H9 (cell line): Measurements from ENCODE around the gene GNGT2. TPM values are rescaled to one million over a fixed set of nuclear protein-coding genes. Genes with fewer than 3 reads are reported as not detected.

ENCODE experiments used
- DNase-seq: peaks from one replicate; pipeline ENCODE4 v3.0.0-alpha.2; 2017
- H2AFZ ChIP-seq: one replicate; pipeline ENCODE4 v1.6.1; 2013; ENCODE audit warnings: mild to moderate bottlenecking, low read length, control low read depth, moderate library complexity
- H2AK5ac ChIP-seq: 2 replicates; pipeline ENCODE4 v1.6.1; 2013; ENCODE audit warnings: low read length, control low read depth, mixed read lengths; ENCODE audit not compliant: insufficient read length
- H2BK120ac ChIP-seq: one replicate; pipeline ENCODE4 v1.6.1; 2013; ENCODE audit warnings: low read depth, mild to moderate bottlenecking, low read length, control low read depth, inconsistent platforms; ENCODE audit not compliant: poor library complexity, severe bottlenecking
- H2BK12ac ChIP-seq: 2 replicates; pipeline ENCODE4 v1.6.1; 2013; ENCODE audit warnings: low read length, control low read depth, mixed read lengths, low read depth; ENCODE audit not compliant: insufficient read length
- H2BK15ac ChIP-seq: 2 replicates; pipeline ENCODE4 v1.6.1; 2013; ENCODE audit warnings: low read depth, low read length, control low read depth
- H2BK20ac ChIP-seq: one replicate; pipeline ENCODE4 v1.6.1; 2013; ENCODE audit warnings: low read depth, mild to moderate bottlenecking, low read length, control low read depth, inconsistent platforms; ENCODE audit not compliant: poor library complexity, severe bottlenecking
- H2BK5ac ChIP-seq: 2 replicates; pipeline ENCODE4 v1.6.1; 2013; ENCODE audit warnings: low read length, control low read depth, mixed read lengths; ENCODE audit not compliant: insufficient read length
- H3K14ac ChIP-seq: 2 replicates; pipeline ENCODE4 v1.6.1; 2013; ENCODE audit warnings: low read length, control low read depth; ENCODE audit not compliant: insufficient read depth
- H3K18ac ChIP-seq: 2 replicates; pipeline ENCODE4 v1.6.1; 2013; ENCODE audit warnings: low read depth, mild to moderate bottlenecking, mixed read lengths, low read length, control low read depth; ENCODE audit not compliant: insufficient read length
- H3K23ac ChIP-seq: 2 replicates; pipeline ENCODE4 v1.6.1; 2013; ENCODE audit warnings: low read length, control low read depth, mixed read lengths, low read depth; ENCODE audit not compliant: insufficient read length
- H3K23me2 ChIP-seq: 2 replicates; pipeline ENCODE4 v1.6.1; 2013; ENCODE audit warnings: low read depth, mild to moderate bottlenecking, mixed read lengths, low read length, control low read depth; ENCODE audit not compliant: insufficient read length, poor library complexity, severe bottlenecking
- H3K27ac ChIP-seq: 2 replicates; pipeline ENCODE4 v1.5.1; 2013; ENCODE audit warnings: low read length, control low read depth, mixed read lengths, low read depth; ENCODE audit not compliant: insufficient read length
- H3K27me3 ChIP-seq: 2 replicates; pipeline ENCODE4 v1.6.1; 2013; ENCODE audit warnings: low read length, control low read depth, inconsistent platforms; ENCODE audit not compliant: insufficient read depth
- H3K4ac ChIP-seq: 2 replicates; pipeline ENCODE4 v1.6.1; 2013; ENCODE audit warnings: low read depth, mild to moderate bottlenecking, control low read depth, inconsistent platforms, low read length, moderate library complexity
- H3K4me1 ChIP-seq: 2 replicates; pipeline ENCODE4 v1.6.1; 2013; ENCODE audit warnings: low read length, control low read depth, inconsistent platforms; ENCODE audit not compliant: insufficient read depth
- H3K4me2 ChIP-seq: 2 replicates; pipeline ENCODE4 v1.6.1; 2013; ENCODE audit warnings: low read length, control low read depth, mixed read lengths; ENCODE audit not compliant: insufficient read length, insufficient read depth
- H3K56ac ChIP-seq: 2 replicates; pipeline ENCODE4 v1.6.1; 2013; ENCODE audit warnings: low read depth, mild to moderate bottlenecking, mixed read lengths, low read length, control low read depth; ENCODE audit not compliant: insufficient read length
- H3K79me1 ChIP-seq: 2 replicates; pipeline ENCODE4 v1.6.1; 2013; ENCODE audit warnings: low read depth, mild to moderate bottlenecking, moderate library complexity, low read length, control low read depth, inconsistent platforms; ENCODE audit not compliant: insufficient read depth, poor library complexity, severe bottlenecking
- H3K79me2 ChIP-seq: 2 replicates; pipeline ENCODE4 v1.6.1; 2013; ENCODE audit warnings: low read length, control low read depth, inconsistent platforms; ENCODE audit not compliant: insufficient read depth
- H3K9ac ChIP-seq: 2 replicates; pipeline ENCODE4 v1.6.1; 2013; ENCODE audit warnings: low read length, control low read depth, mixed read lengths; ENCODE audit not compliant: insufficient read length; ENCODE audit errors: extremely low read depth
- H3K9me3 ChIP-seq: one replicate; pipeline ENCODE4 v1.6.1; 2013; ENCODE audit warnings: low read depth, low read length, inconsistent platforms; ENCODE audit not compliant: control insufficient read depth
- H3T11ph ChIP-seq: one replicate; pipeline ENCODE4 v1.6.1; 2013; ENCODE audit warnings: mild to moderate bottlenecking, low read length, control low read depth, inconsistent platforms
- H4K20me1 ChIP-seq: one replicate; pipeline ENCODE4 v1.6.1; 2013; ENCODE audit not compliant: control insufficient read depth, insufficient read length, insufficient read depth
- H4K5ac ChIP-seq: 2 replicates; pipeline ENCODE4 v1.6.1; 2013; ENCODE audit warnings: low read depth, mild to moderate bottlenecking, mixed read lengths, low read length, control low read depth; ENCODE audit not compliant: insufficient read length
- H4K8ac ChIP-seq: replicated peaks from 2 replicates; pipeline ENCODE4 v1.6.1; 2013; ENCODE audit warnings: low read length, control low read depth, mixed read lengths, low read depth; ENCODE audit not compliant: insufficient read length
- H4K91ac ChIP-seq: 2 replicates; pipeline ENCODE4 v1.6.1; 2013; ENCODE audit warnings: low read depth, mild to moderate bottlenecking, moderate library complexity, mixed read lengths, low read length, control low read depth; ENCODE audit not compliant: insufficient read length
- H3K27ac Mint-ChIP-seq, 3 experiments: 2 replicates in 2 of 3; 3 replicates in 1 of 3; pipeline ENCODE4 v1.8.0; 2020 to 2021; ENCODE audit warnings: mixed read lengths in 3 of 3, mild to moderate bottlenecking in 1 of 3, moderate library complexity in 1 of 3
- H3K27me3 Mint-ChIP-seq: 2 replicates; pipeline ENCODE4 v1.8.0; 2021; ENCODE audit warnings: low read depth, mild to moderate bottlenecking, moderate library complexity, mixed read lengths
- H3K36me3 Mint-ChIP-seq, 3 experiments: 2 replicates in 2 of 3; 3 replicates in 1 of 3; pipeline ENCODE4 v1.8.0; 2020 to 2021; ENCODE audit warnings: low read depth in 3 of 3, mixed read lengths in 3 of 3; ENCODE audit not compliant: insufficient read depth in 1 of 3
- H3K4me1 Mint-ChIP-seq, 2 experiments: 2 replicates each; pipeline ENCODE4 v1.8.0; 2020; ENCODE audit warnings: mixed read lengths in 2 of 2
- H3K4me3 Mint-ChIP-seq, 2 experiments: 2 replicates in 1 of 2; 3 replicates in 1 of 2; pipeline ENCODE4 v1.8.0; 2020 to 2021; ENCODE audit warnings: mild to moderate bottlenecking in 2 of 2, mixed read lengths in 2 of 2, moderate library complexity in 1 of 2
- H3K9me3 Mint-ChIP-seq, 2 experiments: 2 replicates in 1 of 2; 3 replicates in 1 of 2; pipeline ENCODE4 v1.8.0; 2020; ENCODE audit warnings: mild to moderate bottlenecking in 2 of 2, mixed read lengths in 2 of 2, moderate library complexity in 1 of 2
- WGBS: extraction: QIAGEN DNeasy Blood & Tissue Kit; methylation state at CpG from one replicate; pipeline ENCODE4 v1.1.7; 2013; ENCODE audit warnings: missing lambda C conversion rate, low lambda C conversion rate, mixed read lengths; ENCODE audit not compliant: insufficient read length; ENCODE audit errors: extremely low coverage; 5-methylcytosine and 5-hydroxymethylcytosine counted together
- total RNA-seq: library from RNA; stranded (reverse); gene quantifications from 2 replicates; pipeline ENCODE4 v1.2.1, GENCODE V29; 2021
- TF ChIP-seq, protein P1 (sequence below): fragments of 200-600 bp; sonication (generic); conservative IDR thresholded peaks from 3 replicates; pipeline ENCODE4 v1.8.0; 2021; ENCODE audit warnings: antibody characterized with exemption, mild to moderate bottlenecking

The GNGT2 gene
- total RNA-seq, 1 experiment from 2014 or later, result 0.42 TPM

DNA sequence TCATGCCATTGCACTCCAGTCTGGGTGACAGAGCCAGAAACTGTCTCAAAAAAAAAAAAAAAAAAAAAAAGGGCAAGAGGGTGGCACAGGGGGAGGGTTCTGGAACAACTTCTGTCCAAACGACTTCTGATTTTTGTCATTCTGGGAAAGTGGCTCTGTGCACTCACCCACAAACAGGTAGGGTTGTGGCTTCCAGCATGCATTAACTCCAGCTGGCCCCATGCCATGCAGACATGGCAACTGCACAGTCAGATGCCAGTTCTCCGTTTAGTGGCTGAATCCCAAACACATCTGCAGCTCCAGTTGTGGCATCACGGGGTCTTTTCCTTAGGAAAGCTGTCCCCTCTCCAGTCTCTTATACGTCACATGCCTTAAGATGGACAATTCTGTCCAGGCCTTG is 47.5 kb downstream of the GNGT2 start:
- Histone ChIP-seq H3K56ac (no peak overlapping the region), H4K20me1 (no peaks in the 10 kb centered on the region), H3K23ac (no peak overlapping the region), H3K18ac (no peak overlapping the region), H3T11ph (no peak overlapping the region), H4K91ac (no peak overlapping the region), H2AK5ac (no peak overlapping the region), H2BK20ac (no peak overlapping the region), H3K27ac (no peak overlapping the region), H3K14ac (no peak overlapping the region), H3K9me3 (no peaks in the 10 kb centered on the region), H3K4me2 (no peak overlapping the region), H2BK12ac (no peak overlapping the region), H3K27me3 (no peaks in the 10 kb centered on the region), H3K23me2 (no peaks in the 10 kb centered on the region), H2BK120ac (no peak overlapping the region), H3K4me1 (no peaks in the 10 kb centered on the region), H3K9ac (no peak overlapping the region), H2BK15ac (no peak overlapping the region), H2AFZ (no peak overlapping the region), H4K5ac (no peak overlapping the region), H3K79me1 (no peaks in the 10 kb centered on the region), H2BK5ac (no peak overlapping the region), H4K8ac (no peak overlapping the region), H3K4ac (no peak overlapping the region), H3K79me2 (no peaks in the 10 kb centered on the region)
- WGBS, result no CpG with 5 or more reads among the region's 4 CpGs
- no peak overlapping the region; a peak in 1 of 7 replicates for H3K27ac Mint-ChIP-seq
- H3K9me3 Mint-ChIP-seq, result 0 out of 5 replicates have a peak, but pooled peaks cover 0 to 1% of the 10 kb centered on the region in 2 experiments
- TF ChIP-seq, protein P1, sequence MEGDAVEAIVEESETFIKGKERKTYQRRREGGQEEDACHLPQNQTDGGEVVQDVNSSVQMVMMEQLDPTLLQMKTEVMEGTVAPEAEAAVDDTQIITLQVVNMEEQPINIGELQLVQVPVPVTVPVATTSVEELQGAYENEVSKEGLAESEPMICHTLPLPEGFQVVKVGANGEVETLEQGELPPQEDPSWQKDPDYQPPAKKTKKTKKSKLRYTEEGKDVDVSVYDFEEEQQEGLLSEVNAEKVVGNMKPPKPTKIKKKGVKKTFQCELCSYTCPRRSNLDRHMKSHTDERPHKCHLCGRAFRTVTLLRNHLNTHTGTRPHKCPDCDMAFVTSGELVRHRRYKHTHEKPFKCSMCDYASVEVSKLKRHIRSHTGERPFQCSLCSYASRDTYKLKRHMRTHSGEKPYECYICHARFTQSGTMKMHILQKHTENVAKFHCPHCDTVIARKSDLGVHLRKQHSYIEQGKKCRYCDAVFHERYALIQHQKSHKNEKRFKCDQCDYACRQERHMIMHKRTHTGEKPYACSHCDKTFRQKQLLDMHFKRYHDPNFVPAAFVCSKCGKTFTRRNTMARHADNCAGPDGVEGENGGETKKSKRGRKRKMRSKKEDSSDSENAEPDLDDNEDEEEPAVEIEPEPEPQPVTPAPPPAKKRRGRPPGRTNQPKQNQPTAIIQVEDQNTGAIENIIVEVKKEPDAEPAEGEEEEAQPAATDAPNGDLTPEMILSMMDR, result no peak
- no peaks in the 10 kb centered on the region; a peak in 2 of 4 replicates for H3K4me1 Mint-ChIP-seq
- H3K4me3 Mint-ChIP-seq, result no peak overlapping the region
- H3K27me3 Mint-ChIP-seq, result peaks cover 36% of the 10 kb centered on the region
- DNase-seq, result no peak
- no peaks in the 10 kb centered on the region for H3K36me3 Mint-ChIP-seq
